OCI-LY1 (cell line): ENCODE results near the gene MYBPHL.

Experiments
- H2AFZ ChIP-seq: fragments of 200-600 bp; sonication (generic), shearing (Covaris generic); 2 replicates; pipeline ENCODE4 v1.6.0; 2014; ENCODE audit warnings: antibody characterized with exemption, mild to moderate bottlenecking, low read length
- H3F3A ChIP-seq: fragments of 200-600 bp; sonication (generic), shearing (Covaris generic); 2 replicates; pipeline ENCODE4 v1.6.0; 2014; ENCODE audit warnings: mild to moderate bottlenecking, antibody characterized with exemption, low read length, moderate library complexity; ENCODE audit not compliant: insufficient read depth
- H3K27ac ChIP-seq: fragments of 200-600 bp; sonication (generic); 2 replicates; pipeline ENCODE4 v1.5.1; 2014; ENCODE audit warnings: low read length, mixed run types, mild to moderate bottlenecking, low read depth; ENCODE audit not compliant: poor library complexity, severe bottlenecking
- H3K27me3 ChIP-seq: fragments of 200-600 bp; sonication (generic); 2 replicates; pipeline ENCODE4 v1.6.0; 2014; ENCODE audit warnings: antibody characterized with exemption, mild to moderate bottlenecking, low read length, moderate library complexity; ENCODE audit not compliant: insufficient read depth
- H3K36me3 ChIP-seq: fragments of 200-600 bp; sonication (generic); 2 replicates; pipeline ENCODE4 v1.6.1; 2014; ENCODE audit warnings: mild to moderate bottlenecking, antibody characterized with exemption, low read length, moderate library complexity, mixed read lengths; ENCODE audit not compliant: insufficient read depth
- H3K4me1 ChIP-seq: fragments of 200-600 bp; sonication (generic); 2 replicates; pipeline ENCODE4 v1.5.1; 2014; ENCODE audit warnings: mild to moderate bottlenecking, low read length, moderate library complexity; ENCODE audit not compliant: insufficient read depth, severe bottlenecking
- H3K4me2 ChIP-seq: fragments of 200-600 bp; sonication (generic), shearing (Covaris generic); 2 replicates; pipeline ENCODE4 v1.6.1; 2014; ENCODE audit warnings: low read length
- H3K4me3 ChIP-seq: fragments of 200-600 bp; sonication (generic); 2 replicates; pipeline ENCODE4 v1.5.1; 2014; ENCODE audit warnings: low read length, low read depth, mild to moderate bottlenecking, mixed read lengths; ENCODE audit not compliant: poor library complexity, severe bottlenecking
- H3K79me2 ChIP-seq: fragments of 200-600 bp; shearing (Covaris generic); 2 replicates; pipeline ENCODE4 v1.6.1; 2016; ENCODE audit warnings: mixed run types, low read length, mixed read lengths; ENCODE audit not compliant: insufficient read depth
- H3K9ac ChIP-seq: fragments of 200-600 bp; sonication (generic), shearing (Covaris generic); 2 replicates; pipeline ENCODE4 v1.6.1; 2014; ENCODE audit warnings: mild to moderate bottlenecking, low read length, mixed read lengths
- H3K9me2 ChIP-seq: fragments of 200-600 bp; sonication (generic), shearing (Covaris generic); 2 replicates; pipeline ENCODE4 v1.6.1; 2014; ENCODE audit warnings: low read depth, mild to moderate bottlenecking, low read length, mixed read lengths
- H3K9me3 ChIP-seq: fragments of 200-600 bp; shearing (Covaris generic); 2 replicates; pipeline ENCODE4 v1.6.1; 2014; ENCODE audit warnings: low read length, mixed read lengths
- H4K20me1 ChIP-seq: fragments of 200-600 bp; sonication (generic), shearing (Covaris generic); 2 replicates; pipeline ENCODE4 v1.6.0; 2016; ENCODE audit warnings: mild to moderate bottlenecking, low read length; ENCODE audit not compliant: insufficient read depth
- EZH2 ChIP-seq: fragments of 200-600 bp; sonication (generic), shearing (Covaris generic); IDR thresholded peaks from 2 replicates; pipeline ENCODE4 v1.8.0; 2017; ENCODE audit warnings: borderline replicate concordance, mixed run types, mild to moderate bottlenecking, antibody characterized with exemption, low read length, moderate library complexity, mixed read lengths
- TF ChIP-seq, protein P1 (sequence below): fragments of 200-600 bp; sonication (generic), shearing (Covaris generic); IDR thresholded peaks from 2 replicates; pipeline ENCODE4 v1.5.1; 2017; ENCODE audit warnings: mild to moderate bottlenecking, antibody characterized with exemption, low read length, moderate library complexity, mixed read lengths

MYBPHL gene, protein sequence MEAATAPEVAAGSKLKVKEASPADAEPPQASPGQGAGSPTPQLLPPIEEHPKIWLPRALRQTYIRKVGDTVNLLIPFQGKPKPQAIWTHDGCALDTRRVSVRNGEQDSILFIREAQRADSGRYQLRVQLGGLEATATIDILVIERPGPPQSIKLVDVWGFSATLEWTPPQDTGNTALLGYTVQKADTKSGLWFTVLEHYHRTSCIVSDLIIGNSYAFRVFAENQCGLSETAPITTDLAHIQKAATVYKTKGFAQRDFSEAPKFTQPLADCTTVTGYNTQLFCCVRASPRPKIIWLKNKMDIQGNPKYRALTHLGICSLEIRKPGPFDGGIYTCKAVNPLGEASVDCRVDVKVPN

DNA sequence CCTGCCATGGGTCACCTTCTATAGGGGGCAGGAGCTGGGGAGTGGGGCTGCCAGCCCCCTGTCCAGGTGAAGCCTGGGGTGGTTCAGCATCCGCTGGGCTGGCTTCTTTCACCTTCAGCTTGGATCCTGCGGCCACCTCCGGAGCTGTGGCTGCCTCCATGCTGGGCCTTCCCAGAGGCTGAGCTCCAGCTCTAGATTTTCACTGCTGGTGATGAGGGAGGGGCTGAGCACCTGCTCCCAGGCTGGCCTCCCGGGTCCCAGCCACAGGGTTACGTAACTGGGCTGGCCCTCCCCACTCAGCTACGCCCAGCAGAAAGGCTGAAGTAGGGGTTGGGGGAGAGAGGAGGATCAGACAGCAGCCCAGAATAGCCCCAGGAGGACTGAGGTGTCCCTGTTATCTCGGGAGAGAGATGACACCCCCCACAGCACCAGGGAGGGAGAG is at the start of gene MYBPHL:
TSS of gene MYBPHL (minus strand) at position 180 of the 442 bp plus-strand sequence. CDS start at position 160, 20 bp downstream.
- H2AFZ ChIP-seq, result no peak within 1 kb of the TSS
- H3K36me3 ChIP-seq, result no peaks in the 10 kb centered on the region
- H3K79me2 ChIP-seq, result no peaks in the 10 kb centered on the region
- no peak for TF ChIP-seq EZH2
- TF ChIP-seq, protein P1, sequence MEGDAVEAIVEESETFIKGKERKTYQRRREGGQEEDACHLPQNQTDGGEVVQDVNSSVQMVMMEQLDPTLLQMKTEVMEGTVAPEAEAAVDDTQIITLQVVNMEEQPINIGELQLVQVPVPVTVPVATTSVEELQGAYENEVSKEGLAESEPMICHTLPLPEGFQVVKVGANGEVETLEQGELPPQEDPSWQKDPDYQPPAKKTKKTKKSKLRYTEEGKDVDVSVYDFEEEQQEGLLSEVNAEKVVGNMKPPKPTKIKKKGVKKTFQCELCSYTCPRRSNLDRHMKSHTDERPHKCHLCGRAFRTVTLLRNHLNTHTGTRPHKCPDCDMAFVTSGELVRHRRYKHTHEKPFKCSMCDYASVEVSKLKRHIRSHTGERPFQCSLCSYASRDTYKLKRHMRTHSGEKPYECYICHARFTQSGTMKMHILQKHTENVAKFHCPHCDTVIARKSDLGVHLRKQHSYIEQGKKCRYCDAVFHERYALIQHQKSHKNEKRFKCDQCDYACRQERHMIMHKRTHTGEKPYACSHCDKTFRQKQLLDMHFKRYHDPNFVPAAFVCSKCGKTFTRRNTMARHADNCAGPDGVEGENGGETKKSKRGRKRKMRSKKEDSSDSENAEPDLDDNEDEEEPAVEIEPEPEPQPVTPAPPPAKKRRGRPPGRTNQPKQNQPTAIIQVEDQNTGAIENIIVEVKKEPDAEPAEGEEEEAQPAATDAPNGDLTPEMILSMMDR, result no peak
- no peaks in the 10 kb centered on the region for H3K9me2 ChIP-seq
- no peaks in the 10 kb centered on the region for H4K20me1 ChIP-seq
- H3K4me2 ChIP-seq, result no peak within 1 kb of the TSS
- H3K9me3 ChIP-seq, result no peaks in the 10 kb centered on the region
- no peak within 1 kb of the TSS for H3K27ac ChIP-seq
- peaks cover 8% of the 10 kb centered on the region for H3K4me1 ChIP-seq
- no peak within 1 kb of the TSS for H3K4me3 ChIP-seq
- H3K9ac ChIP-seq, result no peak within 1 kb of the TSS
- H3F3A ChIP-seq, result no peaks in the 10 kb centered on the region
- no peaks in the 10 kb centered on the region; the same call in 1 of the 2 replicates for H3K27me3 ChIP-seq

DNA sequence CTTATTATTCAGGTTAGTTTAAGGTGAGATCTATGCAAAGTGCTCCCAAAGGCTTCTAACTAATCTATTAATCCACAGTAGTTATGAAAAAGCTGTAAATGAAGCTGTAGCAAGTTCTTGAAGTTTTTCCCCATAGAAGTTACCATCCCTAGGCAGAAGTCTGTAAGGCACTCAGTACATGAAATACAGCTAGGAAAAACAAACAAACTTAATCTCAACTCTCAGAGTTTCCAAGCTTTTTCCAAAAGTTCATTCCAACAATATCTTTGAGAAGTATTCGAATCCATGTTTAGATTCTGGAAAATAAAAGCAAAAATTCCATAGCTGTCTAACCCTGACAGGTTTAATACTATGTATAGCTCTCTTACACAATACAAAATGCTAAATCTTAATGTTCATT is 49.7 kb upstream of the MYBPHL start:
- no peaks in the 10 kb centered on the region for H3K36me3 ChIP-seq
- no peaks in the 10 kb centered on the region for H3K27me3 ChIP-seq
- no peaks in the 10 kb centered on the region for H3K79me2 ChIP-seq
- no peak overlapping the region for H3K9ac ChIP-seq
- TF ChIP-seq EZH2, result no peak
- TF ChIP-seq, protein P1, result no peak
- H3K27ac ChIP-seq, result no peak overlapping the region
- H3K4me2 ChIP-seq, result no peak overlapping the region
- no peaks in the 10 kb centered on the region for H3F3A ChIP-seq
- no peaks in the 10 kb centered on the region for H3K4me1 ChIP-seq
- H3K9me3 ChIP-seq, result no peaks in the 10 kb centered on the region
- H3K4me3 ChIP-seq, result no peak overlapping the region
- H4K20me1 ChIP-seq, result no peaks in the 10 kb centered on the region
- no peak overlapping the region for H2AFZ ChIP-seq
- no peaks in the 10 kb centered on the region for H3K9me2 ChIP-seq

DNA sequence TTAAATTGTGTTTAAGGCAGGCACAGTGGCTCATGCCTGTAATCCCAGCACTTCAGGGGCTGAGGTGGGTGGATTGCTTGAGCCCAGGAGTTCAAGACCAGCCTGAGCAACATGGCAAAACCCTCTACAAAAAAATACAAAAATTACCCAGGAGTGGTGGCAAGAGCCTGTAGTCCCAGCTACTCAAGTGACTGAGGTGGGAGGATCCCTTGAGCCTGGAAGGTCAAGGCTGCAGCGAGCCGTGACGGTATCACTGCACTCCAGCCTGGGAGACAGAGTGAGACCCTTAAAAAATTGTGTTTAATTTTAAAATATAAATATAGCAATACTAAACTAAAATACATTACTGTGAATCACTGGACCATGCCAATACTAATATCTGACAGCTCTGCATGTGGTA is 48.1 kb upstream of the MYBPHL start:
- Histone ChIP-seq H3K9me3 (no peaks in the 10 kb centered on the region), H3K4me1 (no peaks in the 10 kb centered on the region), H3K9ac (no peak overlapping the region), H3K27ac (no peak overlapping the region), H3K4me2 (no peak overlapping the region), H3K79me2 (no peaks in the 10 kb centered on the region), H3K36me3 (no peaks in the 10 kb centered on the region), H4K20me1 (no peaks in the 10 kb centered on the region), H2AFZ (no peak overlapping the region), H3K9me2 (no peaks in the 10 kb centered on the region), H3F3A (no peaks in the 10 kb centered on the region), H3K4me3 (no peak overlapping the region), H3K27me3 (no peaks in the 10 kb centered on the region)
- TF ChIP-seq, protein P1, result no peak
- TF ChIP-seq EZH2, result no peak
